ENCODE results near the gene LGALS1.
A peak's percentile ranks its signal among the peaks of the same experiment; 100 is the strongest.

LGALS1 gene

GRCh38 chr22:37662039-37662438 is 13.4 kb upstream of the LGALS1 start:
- DNase-seq (ENCODE audit: low read depth): no peak

GRCh38 chr22:37663521-37664140 is 11.8 kb upstream of the LGALS1 start:
- no peak for DNase-seq (ENCODE audit: low read depth)

- no peak for DNase-seq (ENCODE audit: low read depth)
These were observed 11.0 kb upstream of the LGALS1 start for GRCh38 chr22:37664249-37665101.

DNA sequence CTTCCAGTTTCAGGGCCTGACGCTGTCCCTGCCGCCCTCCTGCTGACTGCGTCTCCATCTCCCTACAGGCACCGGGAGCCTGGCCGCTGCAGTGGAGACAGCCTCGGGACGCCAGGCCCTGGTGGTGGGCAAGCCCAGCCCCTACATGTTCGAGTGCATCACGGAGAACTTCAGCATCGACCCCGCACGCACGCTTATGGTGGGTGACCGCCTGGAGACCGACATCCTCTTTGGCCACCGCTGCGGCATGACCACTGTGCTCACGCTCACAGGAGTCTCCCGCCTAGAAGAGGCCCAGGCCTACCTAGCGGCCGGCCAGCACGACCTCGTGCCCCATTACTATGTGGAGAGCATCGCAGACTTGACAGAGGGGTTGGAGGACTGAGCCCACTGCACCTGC is 9.9 kb upstream of the LGALS1 start:
- DNase-seq (ENCODE audit: low read depth): no peak

GRCh38 chr22:37669586-37669985 is 5.8 kb upstream of the LGALS1 start:
- no peak for DNase-seq (ENCODE audit: low read depth)

DNA sequence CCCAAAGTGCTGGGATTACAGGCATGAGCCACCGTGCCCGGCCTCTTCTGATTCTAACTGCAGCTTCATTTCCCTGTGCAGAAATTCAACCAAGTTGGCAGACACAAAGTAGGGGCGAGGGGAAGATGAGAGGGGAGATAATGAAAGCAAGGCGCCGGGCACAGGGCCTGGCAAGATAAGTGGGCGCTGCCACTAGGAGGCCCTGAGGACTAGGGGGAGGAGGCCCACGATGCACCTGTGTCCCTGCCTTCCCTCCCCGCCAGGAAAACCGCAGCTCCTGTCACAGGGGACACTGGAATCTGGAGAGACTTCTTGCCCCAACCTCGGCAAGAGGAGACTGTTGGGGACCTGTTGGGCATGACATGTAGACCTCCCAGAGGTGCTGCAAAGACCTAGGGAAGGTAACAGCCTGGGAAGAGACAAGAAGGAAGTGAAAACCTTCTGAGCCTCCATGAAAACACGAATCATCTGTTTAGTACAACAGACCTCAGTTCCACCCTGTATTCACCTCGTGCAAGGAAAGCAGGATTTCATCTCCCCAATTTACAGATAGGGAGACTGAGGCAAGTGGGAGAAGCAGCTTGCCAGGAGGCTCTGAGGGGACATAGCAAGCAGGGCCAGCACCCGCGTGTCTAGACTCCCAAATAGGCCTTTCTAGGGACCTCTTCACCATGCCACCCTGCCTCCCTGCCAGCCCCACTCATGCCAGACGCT is 3.1 kb upstream of the LGALS1 start:
- no peak for DNase-seq (ENCODE audit: low read depth)

DNA sequence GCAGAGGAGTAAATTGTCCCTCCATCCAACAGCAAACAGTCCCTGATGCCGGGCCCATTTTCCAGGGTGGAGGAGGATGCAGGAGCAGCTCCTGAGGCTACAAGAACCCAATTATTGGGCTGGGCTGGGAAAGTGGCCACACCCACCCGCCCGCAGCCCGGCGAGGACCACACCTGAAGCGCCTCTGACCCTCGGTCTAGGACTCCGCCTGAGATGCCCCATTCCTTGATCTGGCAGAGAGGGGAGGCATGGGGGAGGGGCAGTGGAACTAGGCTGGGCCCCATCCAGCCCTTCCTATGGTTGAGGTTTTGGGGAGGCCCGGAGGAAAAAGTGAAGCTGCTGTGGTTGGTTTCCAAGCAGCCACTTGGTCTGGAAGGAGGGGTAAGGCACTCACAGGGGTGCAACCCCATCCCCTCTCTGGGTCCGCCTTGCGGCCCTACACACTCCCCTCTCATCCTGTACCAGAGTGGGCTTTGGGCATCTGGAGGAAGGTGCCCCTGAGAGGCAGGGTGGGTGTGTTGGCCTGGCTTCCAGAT is 2.4 kb upstream of the LGALS1 start:
- DNase-seq (ENCODE audit: low read depth): no peak

GRCh38 chr22:37674248-37674647 is 1.2 kb upstream of the LGALS1 start:
- no peak for DNase-seq (ENCODE audit: low read depth)

DNA sequence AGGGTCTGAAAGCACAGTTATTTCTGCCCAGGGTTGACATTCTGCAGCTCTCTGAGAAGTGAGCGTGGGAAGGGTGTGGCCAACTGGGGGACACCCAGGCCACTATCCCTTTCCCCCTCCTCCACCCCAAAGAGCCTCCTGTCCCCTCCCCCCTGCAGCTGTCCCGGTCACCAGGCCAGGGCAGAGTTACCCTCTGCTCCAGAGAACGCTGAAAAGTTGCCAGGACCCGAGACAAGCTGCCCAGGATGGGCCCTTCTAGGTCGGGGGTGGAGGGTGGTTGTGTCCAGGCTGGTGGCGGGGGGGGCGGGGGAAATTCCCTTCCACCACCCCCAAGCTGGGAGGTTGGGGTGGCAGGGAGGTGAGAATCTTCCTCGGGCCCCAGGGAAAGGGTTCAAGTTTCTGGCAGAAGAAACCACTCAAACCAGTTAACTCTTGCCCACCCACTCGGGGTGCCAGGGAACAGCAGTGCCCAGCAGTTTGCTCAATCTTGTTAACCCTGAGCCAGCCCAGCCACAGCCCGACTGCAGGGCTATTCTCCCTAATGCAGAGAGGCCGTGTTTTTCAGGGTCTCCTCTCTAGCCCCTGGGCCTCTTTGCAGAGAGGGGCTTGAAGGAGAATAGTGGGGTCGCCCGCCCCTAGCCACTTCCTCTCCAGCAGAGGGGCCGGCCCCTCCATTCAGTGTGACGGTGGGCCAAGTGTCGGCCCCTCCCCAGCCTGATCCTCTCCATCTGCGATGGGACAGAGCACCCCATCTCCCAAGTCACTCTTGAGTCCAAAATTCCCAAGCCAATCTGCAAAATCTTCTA is 697 bp downstream of the LGALS1 start:
- no peak for DNase-seq (ENCODE audit: low read depth)

GRCh38 chr22:37676736-37677492 is 1.5 kb downstream of the LGALS1 start:
- DNase-seq (ENCODE audit: low read depth): peak; percentile 91

DNA sequence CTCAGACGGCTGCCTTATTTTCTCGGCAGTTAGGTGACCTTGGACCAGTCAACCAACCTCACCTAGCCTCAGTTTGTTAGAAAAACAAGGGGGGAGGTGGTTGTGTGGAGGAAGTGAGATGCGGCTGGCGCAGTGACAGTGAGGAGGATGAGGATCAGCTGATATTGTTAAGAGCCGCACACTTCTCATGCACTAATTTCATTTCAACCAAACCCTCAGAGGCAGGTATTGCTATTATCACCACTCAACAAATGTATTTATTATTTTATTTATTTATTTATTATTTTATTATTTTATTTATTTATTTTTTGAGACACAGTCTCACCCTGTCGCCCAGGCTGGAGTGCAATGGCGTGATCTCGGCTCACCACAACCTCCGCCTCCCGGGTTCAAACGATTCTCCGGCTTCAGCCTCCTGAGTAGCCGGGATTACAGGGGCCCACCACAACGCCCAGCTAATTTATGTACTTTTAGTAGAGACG is 2.1 kb downstream of the LGALS1 start:
- DNase-seq (ENCODE audit: low read depth): no peak

GRCh38 chr22:37678372-37678771 is 2.9 kb downstream of the LGALS1 start:
- no peak for DNase-seq (ENCODE audit: low read depth)

- DNase-seq (ENCODE audit: low read depth): no peak
These were observed 4.2 kb downstream of the LGALS1 start for GRCh38 chr22:37679670-37680069.

DNA sequence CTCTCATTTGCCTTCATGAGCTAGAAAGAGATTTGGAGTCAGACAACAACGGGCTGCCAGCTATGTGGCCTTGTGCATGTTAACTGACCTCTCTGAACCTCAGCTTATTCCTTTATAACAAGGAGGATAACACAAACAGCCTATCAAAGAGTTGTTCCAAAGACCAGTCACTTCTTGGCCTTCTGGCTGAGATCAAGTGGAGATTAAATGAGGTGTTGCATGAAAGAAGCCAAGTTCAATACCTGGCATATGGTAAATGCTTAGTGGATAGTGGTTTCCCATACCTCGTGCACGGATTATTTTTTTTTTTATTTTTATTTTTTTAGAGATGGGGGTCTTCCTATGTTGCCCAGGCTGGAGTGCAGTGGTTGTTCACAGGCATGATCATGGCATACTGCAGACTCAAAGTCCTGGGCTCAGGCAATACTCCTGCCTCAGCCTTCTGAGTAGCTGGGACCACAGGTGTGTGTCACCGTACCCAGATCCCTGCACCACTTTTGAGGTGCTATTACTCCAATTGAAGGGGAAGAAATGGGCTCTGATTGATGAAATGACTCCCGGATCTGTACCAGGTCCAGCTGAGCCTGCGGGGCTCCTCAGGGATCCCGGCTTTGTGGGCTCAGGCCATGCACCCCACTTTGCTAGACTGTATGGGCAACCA is 4.9 kb downstream of the LGALS1 start:
- DNase-seq (ENCODE audit: low read depth): no peak

DNA sequence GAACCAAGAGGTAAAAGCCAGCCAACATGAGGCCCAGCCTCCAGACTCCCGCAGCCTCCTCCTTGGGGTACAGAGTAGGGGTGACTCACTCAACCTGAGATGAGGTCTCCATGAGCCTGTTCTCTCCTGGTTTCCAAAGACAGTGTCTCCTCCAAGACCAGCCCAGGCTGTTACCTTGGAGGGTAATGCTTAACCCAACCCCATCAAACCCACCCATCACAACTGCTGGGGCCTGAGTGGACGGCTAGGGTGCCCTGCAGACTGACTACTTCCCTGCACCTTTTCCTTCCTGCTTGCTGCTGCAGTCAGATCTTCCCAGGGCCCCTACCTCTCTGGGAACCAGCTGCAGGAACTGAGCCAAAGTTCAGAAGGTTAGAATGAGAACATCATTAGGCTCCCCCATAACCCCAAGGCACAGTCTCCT is 5.6 kb downstream of the LGALS1 start:
- DNase-seq (ENCODE audit: low read depth): no peak

DNA sequence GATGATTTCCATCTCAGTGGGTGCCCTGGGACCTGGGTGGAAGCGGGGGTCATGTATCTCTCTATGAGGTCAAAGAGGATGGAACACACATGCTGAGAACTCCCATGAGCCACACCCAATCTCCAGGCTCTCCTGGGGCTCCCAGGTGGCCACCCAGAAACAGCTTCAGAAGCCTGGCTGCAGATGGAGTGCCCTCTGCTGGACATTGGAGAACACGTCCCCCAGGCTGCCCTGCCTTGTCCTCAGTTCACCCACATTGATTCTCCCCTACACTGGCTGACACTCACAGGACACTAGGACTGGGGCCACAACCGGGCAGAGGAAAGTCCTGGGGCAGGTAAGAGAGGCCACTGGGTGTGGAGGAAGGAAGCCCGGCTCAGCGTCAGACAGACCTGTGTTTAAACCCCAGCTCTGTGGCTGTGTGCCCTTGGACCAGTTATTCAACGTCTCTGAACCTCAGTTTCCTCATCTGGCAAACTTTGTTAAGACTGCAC is 6.2 kb downstream of the LGALS1 start:
- peak; percentile 45 for DNase-seq (ENCODE audit: low read depth)

- DNase-seq (ENCODE audit: low read depth): no peak
These were observed 9.6 kb downstream of the LGALS1 start for GRCh38 chr22:37684803-37685615.

GRCh38 chr22:37686002-37686982 is 10.9 kb downstream of the LGALS1 start, which contains the start of gene NOL12:
TSS of gene NOL12 (plus strand) at chr22:37686343. CDS start at chr22:37686393, 50 bp downstream.
- DNase-seq (ENCODE audit: low read depth): peak; percentile 64
